Hippocampal formation (tissue), 2 donors: ENCODE data around the gene BAG5.

Source experiments
- DNase-seq, 2 donors: peaks; one replicate each; lab custom pipeline; 2025; lab: John Stamatoyannopoulos, UW

BAG5 gene

GRCh38 chr14:103509864-103510723 is 52.4 kb downstream of the BAG5 start:
- no peak for DNase-seq

DNA sequence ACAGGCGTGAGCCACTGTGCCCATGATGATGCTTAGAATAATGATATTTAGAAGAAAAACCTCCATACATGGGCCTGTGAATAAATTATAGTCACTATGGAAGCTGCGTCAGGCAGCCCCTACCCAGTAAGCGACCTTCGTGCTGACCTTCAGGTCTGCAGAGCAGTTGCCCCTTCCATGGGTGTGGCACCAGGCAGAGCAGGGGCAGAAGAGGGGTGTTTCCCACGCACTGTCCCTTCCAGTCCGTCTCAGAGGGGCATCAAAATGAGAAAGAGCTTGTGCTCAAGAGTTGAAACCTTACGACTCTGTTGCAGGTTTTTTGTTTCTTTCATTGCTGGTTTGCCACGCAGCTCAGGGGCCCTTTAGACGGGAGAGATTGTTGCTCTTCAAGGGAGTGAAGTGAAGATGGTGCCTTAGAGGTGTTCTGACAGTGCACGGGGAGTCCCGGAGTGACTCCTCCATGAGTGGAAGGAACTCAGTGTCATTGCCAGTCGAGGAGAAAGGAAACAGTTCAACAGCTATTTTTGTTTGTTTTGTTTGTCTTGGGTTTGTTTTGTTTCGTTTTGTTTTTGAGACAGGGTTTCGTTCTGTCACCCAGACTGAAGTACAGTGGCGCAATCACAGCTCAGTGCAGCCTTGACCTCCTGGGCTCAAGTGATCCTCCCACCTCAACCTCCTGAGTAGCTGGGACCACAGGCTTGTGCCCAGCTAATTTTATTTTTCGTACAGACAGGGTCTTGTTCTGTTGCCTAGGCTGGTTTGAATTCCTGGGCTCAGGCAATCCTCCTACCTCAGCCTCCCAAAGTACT is 53.7 kb downstream of the BAG5 start:
- DNase-seq = no peak

GRCh38 chr14:103507751-103508150 is 54.7 kb downstream of the BAG5 start:
- DNase-seq = no peak
